Ovary (tissue), 1 donor: ENCODE results near the gene NCKAP1.

Experiments
- EP300 ChIP-seq: sonication (generic); formaldehyde crosslinking; IDR thresholded peaks from one replicate; pipeline ENCODE4 v1.6.1; 2017; ENCODE audit warnings: antibody characterized with exemption
- POLR2A ChIP-seq: fragments of 450-650 bp; IDR thresholded peaks from one replicate; pipeline ENCODE4 v1.6.1; 2017; ENCODE audit warnings: antibody characterized with exemption, mild to moderate bottlenecking, moderate library complexity

- no peak for TF ChIP-seq POLR2A
- TF ChIP-seq EP300, result no peak
Measured at GRCh38 chr2:182942756-182943155, 95.5 kb downstream of the NCKAP1 start.
